ENCODE measurements around the gene CDC37. TPM values are rescaled to one million over a fixed set of nuclear protein-coding genes. Genes with fewer than 3 reads are reported as not detected.
A peak's percentile ranks its signal among the peaks of the same experiment; 100 is the strongest.

Gene CDC37
- total RNA-seq, 3 donors from 2014 or later: 141 to 213 (median 172) TPM

DNA sequence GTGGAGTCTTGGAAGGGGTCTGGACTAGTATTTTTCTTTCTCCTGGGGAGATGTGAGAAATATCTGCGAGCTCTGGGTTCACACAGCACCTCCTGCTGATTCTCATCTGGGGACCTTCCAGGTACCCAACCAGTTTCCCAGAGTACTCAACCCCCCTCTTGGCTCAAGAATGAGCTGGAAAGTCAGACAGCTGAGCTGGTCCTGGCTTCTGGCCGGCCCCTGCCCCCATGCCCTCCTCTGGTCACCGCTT is 14.8 kb upstream of the CDC37 start:
- no peaks in the 10 kb centered on the region for H3K36me3 ChIP-seq
- H3K4me3 ChIP-seq: no peak overlapping the region
- H3K9me3 ChIP-seq: no peaks in the 10 kb centered on the region
- no peak overlapping the region for H3K27ac ChIP-seq
- TF ChIP-seq POLR2AphosphoS5 (IDR thresholded peaks at IDR 0.05) (no peak), POLR2A (IDR thresholded peaks at IDR 0.05) (no peak)
- TF ChIP-seq, protein P1, sequence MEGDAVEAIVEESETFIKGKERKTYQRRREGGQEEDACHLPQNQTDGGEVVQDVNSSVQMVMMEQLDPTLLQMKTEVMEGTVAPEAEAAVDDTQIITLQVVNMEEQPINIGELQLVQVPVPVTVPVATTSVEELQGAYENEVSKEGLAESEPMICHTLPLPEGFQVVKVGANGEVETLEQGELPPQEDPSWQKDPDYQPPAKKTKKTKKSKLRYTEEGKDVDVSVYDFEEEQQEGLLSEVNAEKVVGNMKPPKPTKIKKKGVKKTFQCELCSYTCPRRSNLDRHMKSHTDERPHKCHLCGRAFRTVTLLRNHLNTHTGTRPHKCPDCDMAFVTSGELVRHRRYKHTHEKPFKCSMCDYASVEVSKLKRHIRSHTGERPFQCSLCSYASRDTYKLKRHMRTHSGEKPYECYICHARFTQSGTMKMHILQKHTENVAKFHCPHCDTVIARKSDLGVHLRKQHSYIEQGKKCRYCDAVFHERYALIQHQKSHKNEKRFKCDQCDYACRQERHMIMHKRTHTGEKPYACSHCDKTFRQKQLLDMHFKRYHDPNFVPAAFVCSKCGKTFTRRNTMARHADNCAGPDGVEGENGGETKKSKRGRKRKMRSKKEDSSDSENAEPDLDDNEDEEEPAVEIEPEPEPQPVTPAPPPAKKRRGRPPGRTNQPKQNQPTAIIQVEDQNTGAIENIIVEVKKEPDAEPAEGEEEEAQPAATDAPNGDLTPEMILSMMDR (IDR thresholded peaks at IDR 0.05): no peak
- peaks cover 8 to 14% of the 10 kb centered on the region in 2 donors for H3K4me1 ChIP-seq
- intact Hi-C loops (cut with DNase I; ENCODE audit: low total_unique reads): loop anchor here (5.0 kb wide), 1 partner anchor 1871 kb away; no protein-coding TSS in a partner anchor
- H3K27me3 ChIP-seq: peaks cover 21 to 62% of the 10 kb centered on the region in 2 donors
- DNase-seq (ENCODE audit: low spot score in 2 of 2): no peak

DNA sequence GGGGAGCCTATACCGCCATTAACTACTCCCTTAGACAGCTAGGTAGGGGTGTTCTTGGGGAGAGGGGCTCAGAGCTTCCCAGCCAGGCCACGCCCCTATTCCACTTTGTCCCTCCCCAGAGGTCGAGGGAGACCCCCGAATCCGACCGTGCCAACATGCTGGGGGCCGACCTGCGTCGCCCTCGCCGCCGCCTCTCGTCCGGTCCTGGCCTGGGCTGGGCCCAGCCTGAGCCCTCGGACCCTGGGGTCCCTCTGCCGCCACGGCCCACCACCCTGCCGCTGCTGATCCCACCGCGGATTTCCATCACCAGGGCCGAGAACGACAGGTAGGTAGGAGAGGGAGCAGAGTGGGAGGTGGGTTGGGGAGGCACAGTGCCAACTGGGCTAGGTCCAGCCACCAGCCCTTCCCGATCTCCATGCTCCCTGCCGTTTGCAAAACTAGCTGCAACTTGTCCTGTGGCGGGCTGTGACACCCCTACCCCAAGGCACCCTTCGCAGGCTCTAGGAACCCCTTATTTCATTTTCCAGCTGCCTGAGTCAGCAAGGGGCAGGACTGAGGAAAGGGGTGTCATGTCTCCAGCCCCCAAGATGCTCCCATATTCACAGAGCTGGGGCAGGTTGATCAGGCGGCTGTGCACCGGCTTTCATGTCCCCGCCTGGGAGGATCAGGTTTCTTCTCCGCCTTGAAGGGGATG is 14.3 kb upstream of the CDC37 start:
- intact Hi-C loops (cut with DNase I; ENCODE audit: low total_unique reads): loop anchor here (5.0 kb wide), 1 partner anchor 1870 kb away; no protein-coding TSS in a partner anchor
- TF ChIP-seq, protein P1 (IDR thresholded peaks at IDR 0.05): no peak
- TF ChIP-seq POLR2AphosphoS5 (IDR thresholded peaks at IDR 0.05): no peak
- no peak for TF ChIP-seq POLR2A (IDR thresholded peaks at IDR 0.05)
- Histone ChIP-seq H3K27me3 (peaks cover 21 to 59% of the 10 kb centered on the region in 2 donors), H3K9me3 (no peaks in the 10 kb centered on the region), H3K4me1 (peaks cover 8 to 14% of the 10 kb centered on the region in 2 donors), H3K4me3 (no peak overlapping the region), H3K36me3 (no peaks in the 10 kb centered on the region), H3K27ac (no peak overlapping the region)
- DNase-seq (ENCODE audit: low spot score in 2 of 2): no peak

DNA sequence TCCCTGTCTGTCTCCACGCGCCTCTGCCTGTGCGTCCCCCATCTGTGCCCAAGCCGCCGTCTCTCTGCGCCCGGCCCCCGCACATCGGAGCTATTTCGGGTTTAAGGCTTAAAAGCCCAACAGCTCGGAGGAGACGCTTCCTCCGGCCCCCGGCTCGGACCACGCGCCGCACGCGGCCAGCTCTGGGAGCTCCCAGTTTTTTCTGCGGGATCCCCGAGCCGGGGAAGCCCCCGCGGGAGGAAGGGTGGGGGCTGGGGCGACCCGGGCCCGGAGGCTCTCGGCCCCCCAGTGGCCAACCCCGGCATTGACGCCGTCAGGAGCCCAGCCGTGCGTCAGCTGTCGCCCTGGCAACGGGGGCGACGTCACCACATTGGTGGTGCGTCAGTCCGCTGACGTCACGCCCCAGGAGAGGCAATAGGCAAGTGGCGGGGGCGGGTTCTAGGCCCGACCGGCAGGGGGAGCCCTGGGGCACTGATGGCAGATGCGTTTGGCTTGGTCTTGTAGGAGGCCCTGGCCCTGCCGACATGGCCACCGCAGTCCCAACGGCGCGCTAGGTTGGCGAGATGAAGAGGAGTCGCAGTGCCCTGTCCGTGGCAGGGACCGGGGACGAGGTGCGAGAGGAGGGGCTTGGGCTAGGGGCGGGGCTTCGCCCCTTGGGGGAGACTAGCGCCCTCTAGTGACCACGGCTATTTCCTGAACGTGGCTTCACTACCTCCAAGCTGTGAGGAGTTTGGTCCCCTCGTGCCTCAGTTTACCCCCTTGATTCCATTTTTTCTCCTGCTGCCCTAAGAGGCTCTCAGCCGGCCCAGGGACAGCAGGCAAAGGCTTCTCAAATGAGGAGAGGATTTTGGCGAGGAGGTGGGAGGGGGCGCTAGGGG is 13.3 kb upstream of the CDC37 start:
- Histone ChIP-seq H3K9me3 (no peaks in the 10 kb centered on the region), H3K4me3 (peak overlapping the region; percentile 24 to 69 (median 48)), H3K36me3 (no peaks in the 10 kb centered on the region), H3K4me1 (peaks cover 8 to 14% of the 10 kb centered on the region in 2 donors), H3K27ac (peak overlapping the region in 1 of 2 donors; percentile 16), H3K27me3 (peaks cover 21 to 48% of the 10 kb centered on the region in 2 donors)
- TF ChIP-seq POLR2AphosphoS5 (IDR thresholded peaks at IDR 0.05) (peak in 1 of 3 donors; percentile 23), POLR2A (IDR thresholded peaks at IDR 0.05) (no peak)
- TF ChIP-seq, protein P1 (IDR thresholded peaks at IDR 0.05): peak; percentile 58 to 82 (median 75)
- intact Hi-C loops (cut with DNase I; ENCODE audit: low total_unique reads): loop anchor here (5.0 kb wide), 1 partner anchor 1869 kb away; no protein-coding TSS in a partner anchor
- peak; percentile 69 to 74 for DNase-seq (ENCODE audit: low spot score in 2 of 2)

DNA sequence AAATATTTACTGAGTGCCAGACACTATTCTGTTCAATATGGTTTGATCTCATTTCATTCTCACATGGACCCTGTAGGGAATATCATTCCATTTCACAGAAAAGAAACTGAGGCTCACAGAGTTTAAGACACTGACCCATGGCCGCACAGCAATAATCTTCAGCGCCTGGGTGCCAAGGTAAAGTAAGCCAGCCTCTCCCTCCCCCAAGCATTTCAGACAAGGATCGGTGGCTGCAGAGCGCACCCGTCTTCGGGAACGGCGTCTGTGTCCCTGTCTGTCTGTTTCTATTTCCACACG is 12.7 kb upstream of the CDC37 start:
- Histone ChIP-seq H3K4me1 (peaks cover 8 to 14% of the 10 kb centered on the region in 2 donors), H3K4me3 (peak overlapping the region; percentile 24 to 69 (median 48)), H3K27ac (no peak overlapping the region), H3K9me3 (no peaks in the 10 kb centered on the region), H3K36me3 (no peaks in the 10 kb centered on the region), H3K27me3 (peaks cover 20 to 42% of the 10 kb centered on the region in 2 donors)
- DNase-seq (ENCODE audit: low spot score in 2 of 2): no peak
- TF ChIP-seq POLR2A (IDR thresholded peaks at IDR 0.05): no peak
- TF ChIP-seq, protein P1 (IDR thresholded peaks at IDR 0.05): no peak
- no peak for TF ChIP-seq POLR2AphosphoS5 (IDR thresholded peaks at IDR 0.05)
- intact Hi-C loops (cut with DNase I; ENCODE audit: low total_unique reads): loop anchor here (5.0 kb wide), 1 partner anchor 1869 kb away; no protein-coding TSS in a partner anchor

Data from breast epithelium (tissue), 4 donors.